Gastrocnemius medialis (tissue), 4 donors: ENCODE data around the gene TFCP2L1. TPM values are rescaled to one million over a fixed set of nuclear protein-coding genes. Genes with fewer than 3 reads are reported as not detected.
A peak's percentile ranks its signal among the peaks of the same experiment; 100 is the strongest.
"Not testable (repeated sequence)": the region's sequence is repeated elsewhere in the genome, so short reads cannot be mapped to it uniquely, and the experiment has no call there.

Experiments
- ATAC-seq, 2 donors: fragments of 150-250 bp; one replicate each; pipeline ENCODE4 v1.9.1; 2016
- DNase-seq, 2 donors: peaks; one replicate each; pipeline ENCODE4 v3.0.0-alpha.2; 2019
- H3K27ac ChIP-seq, 4 donors: fragments of 200-600 bp; sonication (generic); 1 replicate in 1 of 4; 2 replicates in 3 of 4; pipeline ENCODE4 v1.5.1; 2016 to 2018; ENCODE audit warnings: mild to moderate bottlenecking in 2 of 4, moderate library complexity in 1 of 4
- H3K27me3 ChIP-seq, 3 donors: fragments of 200-600 bp; sonication (generic) in 2 of 3; 1 replicate in 1 of 3; 2 replicates in 2 of 3; pipeline versions ENCODE4 v1.5.1 to v1.6.0; 2016 to 2019; ENCODE audit warnings: mild to moderate bottlenecking in 1 of 3, moderate library complexity in 1 of 3
- H3K36me3 ChIP-seq, 2 donors: fragments of 200-600 bp; sonication (generic) in 1 of 2; one replicate each; pipeline ENCODE4 v1.5.1; 2017 to 2018
- H3K4me1 ChIP-seq, 2 donors: fragments of 200-600 bp; sonication (generic) in 1 of 2; one replicate each; pipeline ENCODE4 v1.5.1; 2016 to 2017; ENCODE audit warnings: mild to moderate bottlenecking in 2 of 2
- H3K4me3 ChIP-seq, 4 donors: fragments of 200-600 bp; sonication (generic) in 3 of 4; 1 replicate in 1 of 4; 2 replicates in 3 of 4; pipeline ENCODE4 v1.5.1; 2016 to 2019; ENCODE audit warnings: mild to moderate bottlenecking in 2 of 4
- H3K9me3 ChIP-seq, 3 donors: fragments of 200-600 bp; sonication (generic) in 2 of 3; 1 replicate in 1 of 3; 2 replicates in 2 of 3; pipeline ENCODE4 v1.5.1; 2016 to 2019
- POLR2A ChIP-seq, 2 donors: fragments of 450-650 bp; IDR thresholded peaks; one replicate each; pipeline ENCODE4 v1.6.1; 2017; ENCODE audit warnings: antibody characterized with exemption in 2 of 2, mild to moderate bottlenecking in 2 of 2, moderate library complexity in 2 of 2
- in situ Hi-C, 4 donors: fragments of 200-750 bp; cut with MboI; loops; one replicate each; pipeline versions ENCODE4 v1.15.0 to v1.8.0; 2017; ENCODE audit warnings: low sequenced_read_pairs in 4 of 4
- intact Hi-C: fragments of 100-400 bp; cut with DNase I; formaldehyde crosslinking; loops from one replicate; pipeline ENCODE4 v1.15.1; 2023; ENCODE audit warnings: low total_unique reads
- total RNA-seq, 4 donors: library from RNA; depleted of rRNA; stranded (reverse); fragments of >200 nt; gene quantifications; one replicate each; pipeline versions ENCODE4 v1.1.0 to v1.2.3, GENCODE V29; 2016
- TF ChIP-seq, protein P1 (sequence below), 5 experiments: fragments of 450-650 bp in 3 of 5; fragments of 200-600 bp in 2 of 5; sonication (generic) in 2 of 5; IDR thresholded peaks in 4 of 5; conservative IDR thresholded peaks in 1 of 5; 1 replicate in 4 of 5; 2 replicates in 1 of 5; pipeline ENCODE4 v1.5.1; 2016 to 2019; ENCODE audit warnings: antibody characterized with exemption in 5 of 5, mild to moderate bottlenecking in 3 of 5, moderate library complexity in 3 of 5

TFCP2L1 gene
- total RNA-seq: 1 to 10 TPM; 1.2 to 3.2 (median 1.8) TPM

- intact Hi-C loops: no loop called here
Observed at GRCh38 chr2:121284463-121285449, at the start of gene TFCP2L1. Gene TFCP2L1, minus strand, starts transcription at chr2:121285202. Its CDS starts 93 bp downstream, at chr2:121285109.

GRCh38 chr2:121333834-121334558 lies 49.0 kb upstream of the TFCP2L1 start:
- no peak overlapping the region for H3K4me3 ChIP-seq
- ATAC-seq (peak in 1 of 2 donors; percentile 5), DNase-seq (no peak)
- H3K9me3 ChIP-seq: no peaks in the 10 kb centered on the region
- in situ Hi-C loops: loop anchor here in 1 of 4 donors (25.0 kb wide), 1 partner anchor 622 kb away; no protein-coding TSS in a partner anchor
- peak overlapping the region in 2 of 4 donors; percentile 64 to 68 for H3K27ac ChIP-seq
- intact Hi-C loops: no loop called here
- TF ChIP-seq, protein P1, sequence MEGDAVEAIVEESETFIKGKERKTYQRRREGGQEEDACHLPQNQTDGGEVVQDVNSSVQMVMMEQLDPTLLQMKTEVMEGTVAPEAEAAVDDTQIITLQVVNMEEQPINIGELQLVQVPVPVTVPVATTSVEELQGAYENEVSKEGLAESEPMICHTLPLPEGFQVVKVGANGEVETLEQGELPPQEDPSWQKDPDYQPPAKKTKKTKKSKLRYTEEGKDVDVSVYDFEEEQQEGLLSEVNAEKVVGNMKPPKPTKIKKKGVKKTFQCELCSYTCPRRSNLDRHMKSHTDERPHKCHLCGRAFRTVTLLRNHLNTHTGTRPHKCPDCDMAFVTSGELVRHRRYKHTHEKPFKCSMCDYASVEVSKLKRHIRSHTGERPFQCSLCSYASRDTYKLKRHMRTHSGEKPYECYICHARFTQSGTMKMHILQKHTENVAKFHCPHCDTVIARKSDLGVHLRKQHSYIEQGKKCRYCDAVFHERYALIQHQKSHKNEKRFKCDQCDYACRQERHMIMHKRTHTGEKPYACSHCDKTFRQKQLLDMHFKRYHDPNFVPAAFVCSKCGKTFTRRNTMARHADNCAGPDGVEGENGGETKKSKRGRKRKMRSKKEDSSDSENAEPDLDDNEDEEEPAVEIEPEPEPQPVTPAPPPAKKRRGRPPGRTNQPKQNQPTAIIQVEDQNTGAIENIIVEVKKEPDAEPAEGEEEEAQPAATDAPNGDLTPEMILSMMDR (IDR thresholded peaks at IDR 0.05 in 4 of 5, conservative IDR thresholded peaks at IDR 0.05 in 1 of 5): no peak
- no peak for TF ChIP-seq POLR2A (IDR thresholded peaks at IDR 0.05)
- H3K4me1 ChIP-seq: peaks cover 3 to 24% of the 10 kb centered on the region in 2 donors
- H3K36me3 ChIP-seq: peaks cover 0 to 6% of the 10 kb centered on the region in 2 donors
- no peaks in the 10 kb centered on the region for H3K27me3 ChIP-seq

More at GRCh38 chr2:121284463-121285449, at the start of gene TFCP2L1:
- ATAC-seq (peak; percentile 21 to 37), DNase-seq (no peak)
- no peaks in the 10 kb centered on the region for H3K4me1 ChIP-seq
- no peaks in the 10 kb centered on the region for H3K9me3 ChIP-seq
- H3K4me3 ChIP-seq: peak within 1 kb of the TSS; percentile 42 to 58 (median 46)
- H3K27ac ChIP-seq: peak within 1 kb of the TSS in 1 of 4 donors; percentile 10
- in situ Hi-C loops: no loop called here
- TF ChIP-seq, protein P1 (IDR thresholded peaks at IDR 0.05 in 4 of 5, conservative IDR thresholded peaks at IDR 0.05 in 1 of 5): no peak
- TF ChIP-seq POLR2A (IDR thresholded peaks at IDR 0.05): peak; percentile 27 to 45
- H3K36me3 ChIP-seq: no peaks in the 10 kb centered on the region
- peaks cover 19 to 26% (median 23%) of the 10 kb centered on the region in 3 donors for H3K27me3 ChIP-seq

DNA sequence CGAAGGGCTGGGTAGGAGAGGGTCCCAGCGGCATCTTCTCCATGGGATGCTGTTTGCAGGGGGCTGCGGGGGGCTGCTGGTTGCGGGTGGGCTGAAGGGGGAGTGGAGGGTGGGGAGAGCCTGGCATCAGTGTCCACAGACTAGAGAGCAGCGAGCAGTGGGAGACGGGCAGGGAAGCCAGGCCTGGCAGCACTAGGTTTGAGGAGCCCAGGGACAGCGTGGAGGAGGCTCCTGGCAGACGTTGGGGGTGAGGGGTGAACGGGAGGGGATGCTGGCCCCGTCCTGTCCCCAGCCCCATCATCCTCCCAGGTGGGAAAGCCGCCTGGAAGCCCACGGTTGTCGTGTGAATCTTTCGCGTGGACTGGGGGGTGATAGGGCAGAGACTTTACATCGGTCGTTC lies 48.2 kb upstream of the TFCP2L1 start:
- intact Hi-C loops: no loop called here
- TF ChIP-seq, protein P1 (IDR thresholded peaks at IDR 0.05 in 4 of 5, conservative IDR thresholded peaks at IDR 0.05 in 1 of 5): no peak
- TF ChIP-seq POLR2A (IDR thresholded peaks at IDR 0.05): no peak
- DNase-seq: no peak
- in situ Hi-C loops: loop anchor here in 1 of 4 donors (25.0 kb wide), 1 partner anchor 621 kb away; no protein-coding TSS in a partner anchor
- Histone ChIP-seq H3K9me3 (no peaks in the 10 kb centered on the region), H3K27me3 (no peaks in the 10 kb centered on the region), H3K4me3 (no peak overlapping the region), H3K36me3 (peaks cover 0 to 3% of the 10 kb centered on the region in 2 donors), H3K4me1 (peaks cover 3 to 24% of the 10 kb centered on the region in 2 donors), H3K27ac (no peak overlapping the region)
- no peak for ATAC-seq

- H3K4me1 ChIP-seq: peaks cover 3 to 24% of the 10 kb centered on the region in 2 donors
- H3K9me3 ChIP-seq, H3K27me3 ChIP-seq, intact Hi-C loops, H3K27ac ChIP-seq, ATAC-seq, H3K4me3 ChIP-seq, H3K36me3 ChIP-seq, DNase-seq: not testable (repeated sequence)
- in situ Hi-C loops: loop anchor here in 1 of 4 donors (25.0 kb wide), 1 partner anchor 619 kb away; no protein-coding TSS in a partner anchor
Observed at GRCh38 chr2:121331324-121331723, 46.3 kb upstream of the TFCP2L1 start.
